ENCODE data around the gene NINL. TPM values are rescaled to one million over a fixed set of nuclear protein-coding genes. Genes with fewer than 3 reads are reported as not detected.
A peak's percentile ranks its signal among the peaks of the same experiment; 100 is the strongest.

The NINL gene
- polyA plus RNA-seq, 1 donor, result 30.9 TPM

DNA sequence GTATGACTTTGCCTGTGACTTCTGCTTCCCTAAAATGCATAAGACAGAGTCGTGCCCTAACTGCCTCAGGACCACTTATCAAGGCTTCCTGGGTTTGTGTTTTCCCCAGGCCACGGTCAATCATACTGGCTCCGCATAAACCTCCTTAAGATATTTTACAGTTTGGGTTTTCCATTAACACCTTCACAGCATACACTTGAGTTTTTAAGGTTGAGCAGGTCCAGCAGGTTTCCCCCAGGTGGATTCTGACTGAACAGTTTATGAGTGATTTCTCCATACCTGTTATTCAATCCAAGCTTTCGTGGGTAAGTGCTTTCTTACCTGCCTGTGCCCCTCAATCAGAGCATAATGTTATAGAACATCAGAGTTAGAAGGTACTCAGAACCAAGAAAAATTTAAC, 39.3 kb downstream of the NINL start:
- H3K36me3 ChIP-seq (ENCODE audit: control insufficient read depth, insufficient read depth, low read length), result peaks cover 2% of the 10 kb centered on the region
- H3K27ac ChIP-seq (ENCODE audit: low read length), result no peak overlapping the region
- peaks cover 31% of the 10 kb centered on the region for H3K4me1 ChIP-seq (ENCODE audit: control insufficient read depth, insufficient read depth, low read length)
- no peaks in the 10 kb centered on the region for H3K27me3 ChIP-seq (ENCODE audit: control insufficient read depth, insufficient read depth, low read length)
- no peak for DNase-seq
- H3K9me3 ChIP-seq (ENCODE audit: control insufficient read depth, low read depth, low read length), result peaks cover 5% of the 10 kb centered on the region
- WGBS (ENCODE audit: insufficient coverage, low lambda C conversion rate), result no CpG with 5 or more reads among the region's 4 CpGs
- H3K4me3 ChIP-seq (ENCODE audit: low read length), result no peak overlapping the region

- Histone ChIP-seq H3K4me3 (ENCODE audit: low read length) (no peak overlapping the region), H3K27me3 (ENCODE audit: control insufficient read depth, insufficient read depth, low read length) (no peaks in the 10 kb centered on the region), H3K4me1 (ENCODE audit: control insufficient read depth, insufficient read depth, low read length) (peaks cover 29% of the 10 kb centered on the region), H3K36me3 (ENCODE audit: control insufficient read depth, insufficient read depth, low read length) (peaks cover 2% of the 10 kb centered on the region), H3K27ac (ENCODE audit: low read length) (no peak overlapping the region), H3K9me3 (ENCODE audit: control insufficient read depth, low read depth, low read length) (peaks cover 5% of the 10 kb centered on the region)
- WGBS (ENCODE audit: insufficient coverage, low lambda C conversion rate), result no CpG with 5 or more reads among the region's 3 CpGs
- no peak for DNase-seq
Observed at GRCh38 chr20:25545171-25545570, 40.2 kb downstream of the NINL start.

- peaks cover 25% of the 10 kb centered on the region for H3K4me1 ChIP-seq (ENCODE audit: control insufficient read depth, insufficient read depth, low read length)
- no peak for DNase-seq
- no CpG with 5 or more reads among the region's 1 CpG for WGBS (ENCODE audit: insufficient coverage, low lambda C conversion rate)
Observed at GRCh38 chr20:25544734-25545133, 40.6 kb downstream of the NINL start.

DNA sequence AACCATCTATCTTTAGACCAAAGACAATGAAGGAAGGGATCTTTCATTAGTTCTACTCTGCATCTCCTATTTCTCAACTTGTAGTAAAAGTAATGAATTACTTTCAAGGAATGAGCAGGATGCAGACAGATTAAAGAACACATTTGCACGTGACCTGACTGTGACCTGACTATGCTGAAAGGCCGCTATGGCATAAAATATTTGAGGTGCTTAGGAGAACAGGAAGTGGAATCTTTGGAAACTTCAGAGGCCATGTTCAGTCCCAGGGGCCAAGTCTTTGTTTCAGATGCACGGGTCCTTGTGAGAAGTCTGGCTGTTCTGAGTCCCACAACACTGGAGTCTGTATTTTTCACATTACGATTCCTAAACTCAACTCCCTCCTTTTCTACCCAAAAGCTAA, 41.0 kb downstream of the NINL start:
- Histone ChIP-seq H3K27ac (ENCODE audit: low read length) (no peak overlapping the region), H3K4me1 (ENCODE audit: control insufficient read depth, insufficient read depth, low read length) (peaks cover 25% of the 10 kb centered on the region)

More at GRCh38 chr20:25544734-25545133, 40.6 kb downstream of the NINL start:
- H3K4me3 ChIP-seq (ENCODE audit: low read length), result no peak overlapping the region
- H3K9me3 ChIP-seq (ENCODE audit: control insufficient read depth, low read depth, low read length), result peaks cover 5% of the 10 kb centered on the region
- H3K36me3 ChIP-seq (ENCODE audit: control insufficient read depth, insufficient read depth, low read length), result peaks cover 2% of the 10 kb centered on the region
- H3K27ac ChIP-seq (ENCODE audit: low read length), result no peak overlapping the region
- H3K27me3 ChIP-seq (ENCODE audit: control insufficient read depth, insufficient read depth, low read length), result no peaks in the 10 kb centered on the region

DNA sequence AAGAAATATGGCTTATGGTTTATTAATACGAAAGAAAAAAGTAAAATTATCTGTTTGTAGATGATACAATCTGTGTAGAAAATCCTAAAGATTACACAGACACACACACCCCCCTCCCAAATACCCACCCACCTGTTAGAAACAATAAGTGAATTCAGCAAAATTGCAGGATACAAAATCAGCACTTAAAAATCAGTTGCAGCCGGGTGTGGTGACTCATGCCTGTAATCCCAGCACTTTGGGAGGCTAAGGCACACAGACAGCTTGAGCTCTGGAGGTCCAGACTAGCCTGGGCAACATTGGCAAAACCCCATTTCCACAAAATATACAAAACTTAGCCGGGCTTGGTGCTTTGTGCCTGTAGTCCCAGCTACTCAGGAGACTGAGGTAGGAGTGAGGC, 42.3 kb downstream of the NINL start:
- Histone ChIP-seq H3K27ac (ENCODE audit: low read length) (no peak overlapping the region), H3K4me1 (ENCODE audit: control insufficient read depth, insufficient read depth, low read length) (peaks cover 14% of the 10 kb centered on the region), H3K4me3 (ENCODE audit: low read length) (no peak overlapping the region), H3K27me3 (ENCODE audit: control insufficient read depth, insufficient read depth, low read length) (no peaks in the 10 kb centered on the region), H3K36me3 (ENCODE audit: control insufficient read depth, insufficient read depth, low read length) (peaks cover 2% of the 10 kb centered on the region), H3K9me3 (ENCODE audit: control insufficient read depth, low read depth, low read length) (no peaks in the 10 kb centered on the region)
- WGBS (ENCODE audit: insufficient coverage, low lambda C conversion rate), result 100% methylated on average over 1 of the region's 3 CpGs
- no peak for DNase-seq

More for the DNA sequence above, 41.0 kb downstream of the NINL start:
- no peak overlapping the region for H3K4me3 ChIP-seq (ENCODE audit: low read length)
- WGBS (ENCODE audit: insufficient coverage, low lambda C conversion rate), result 100% methylated on average over 1 of the region's 4 CpGs
- peaks cover 2% of the 10 kb centered on the region for H3K36me3 ChIP-seq (ENCODE audit: control insufficient read depth, insufficient read depth, low read length)
- DNase-seq, result no peak
- peaks cover 5% of the 10 kb centered on the region for H3K9me3 ChIP-seq (ENCODE audit: control insufficient read depth, low read depth, low read length)
- no peaks in the 10 kb centered on the region for H3K27me3 ChIP-seq (ENCODE audit: control insufficient read depth, insufficient read depth, low read length)

DNA sequence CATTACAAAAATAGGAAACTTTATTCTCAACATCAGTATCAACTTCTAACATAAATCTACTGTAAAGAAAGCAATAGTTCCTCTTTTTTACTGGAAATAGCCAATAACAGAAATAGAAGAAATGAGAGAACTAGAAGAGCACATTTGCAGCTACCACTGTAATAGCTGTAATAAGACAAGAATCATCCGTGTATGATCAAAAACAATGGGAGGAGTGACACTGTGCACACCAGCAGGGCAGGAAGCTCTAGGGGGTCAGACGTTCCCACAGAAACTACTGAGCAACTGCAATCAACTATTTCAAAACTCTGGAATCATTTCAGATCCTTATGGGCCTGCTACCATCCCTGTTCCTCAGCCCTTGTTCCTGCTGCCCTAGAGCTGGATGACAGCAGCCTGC, 43.7 kb downstream of the NINL start:
- H3K36me3 ChIP-seq (ENCODE audit: control insufficient read depth, insufficient read depth, low read length), result no peaks in the 10 kb centered on the region
- no peaks in the 10 kb centered on the region for H3K9me3 ChIP-seq (ENCODE audit: control insufficient read depth, low read depth, low read length)
- H3K27ac ChIP-seq (ENCODE audit: low read length), result peak overlapping the region; percentile 87
- H3K27me3 ChIP-seq (ENCODE audit: control insufficient read depth, insufficient read depth, low read length), result no peaks in the 10 kb centered on the region
- DNase-seq, result peak in 1 of 2 donors; percentile 41
- peaks cover 14% of the 10 kb centered on the region for H3K4me1 ChIP-seq (ENCODE audit: control insufficient read depth, insufficient read depth, low read length)
- H3K4me3 ChIP-seq (ENCODE audit: low read length), result no peak overlapping the region
- WGBS (ENCODE audit: insufficient coverage, low lambda C conversion rate), result no CpG with 5 or more reads among the region's 2 CpGs

DNA sequence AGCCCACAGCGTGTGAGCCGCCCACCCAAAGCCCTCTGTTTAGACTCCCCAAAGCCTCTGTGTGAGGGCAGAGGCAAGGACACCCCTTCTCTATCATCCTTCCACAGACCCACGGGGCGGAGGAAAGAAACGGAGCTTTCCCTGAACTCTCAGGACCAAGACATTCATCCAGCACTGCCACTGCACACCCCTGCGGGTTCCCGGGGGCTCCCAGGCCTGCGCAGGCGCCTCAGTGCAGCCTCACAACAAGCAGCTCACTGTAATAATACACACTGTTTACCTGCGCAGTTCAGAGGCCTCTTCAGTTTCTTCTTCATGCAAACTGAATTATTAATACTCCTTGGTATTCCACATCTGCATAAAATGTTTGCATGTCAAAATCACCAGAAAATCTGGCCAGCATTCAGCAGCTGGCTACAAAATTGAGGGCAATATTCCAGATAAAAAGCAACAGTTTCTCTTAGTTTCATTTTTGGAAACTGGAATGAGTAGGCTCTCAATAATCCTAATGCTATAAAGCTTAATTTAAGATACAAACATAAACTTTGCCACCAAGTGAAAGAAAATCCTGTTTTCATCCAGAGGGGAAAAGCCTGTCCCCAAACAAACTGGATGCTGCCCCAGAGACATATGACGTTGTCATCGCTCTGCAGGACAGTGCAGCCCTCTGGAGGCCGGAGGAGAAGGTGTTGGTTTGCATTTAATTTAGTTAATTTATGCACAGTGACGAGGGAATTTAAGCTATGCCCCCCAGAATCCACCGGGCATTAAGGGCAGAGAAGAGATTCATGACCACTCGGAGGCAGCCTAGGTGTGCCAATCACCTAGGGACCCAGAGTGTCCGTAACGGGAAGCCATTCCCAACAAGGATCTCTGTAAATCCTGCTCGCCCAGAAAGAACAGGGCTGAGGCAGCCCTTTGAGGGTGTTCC, 45.3 kb downstream of the NINL start:
- Histone ChIP-seq H3K9me3 (ENCODE audit: control insufficient read depth, low read depth, low read length) (no peaks in the 10 kb centered on the region), H3K36me3 (ENCODE audit: control insufficient read depth, insufficient read depth, low read length) (no peaks in the 10 kb centered on the region), H3K27ac (ENCODE audit: low read length) (peak overlapping the region; percentile 20), H3K27me3 (ENCODE audit: control insufficient read depth, insufficient read depth, low read length) (no peaks in the 10 kb centered on the region), H3K4me1 (ENCODE audit: control insufficient read depth, insufficient read depth, low read length) (peaks cover 14% of the 10 kb centered on the region), H3K4me3 (ENCODE audit: low read length) (no peak overlapping the region)
- no CpG with 5 or more reads among the region's 19 CpGs for WGBS (ENCODE audit: insufficient coverage, low lambda C conversion rate)
- DNase-seq, result peak in 1 of 2 donors; percentile 44

- no CpG with 5 or more reads among the region's 17 CpGs for WGBS (ENCODE audit: insufficient coverage, low lambda C conversion rate)
- Histone ChIP-seq H3K4me3 (ENCODE audit: low read length) (no peak overlapping the region), H3K9me3 (ENCODE audit: control insufficient read depth, low read depth, low read length) (no peaks in the 10 kb centered on the region), H3K36me3 (ENCODE audit: control insufficient read depth, insufficient read depth, low read length) (no peaks in the 10 kb centered on the region), H3K27ac (ENCODE audit: low read length) (peak overlapping the region; percentile 16), H3K4me1 (ENCODE audit: control insufficient read depth, insufficient read depth, low read length) (peaks cover 14% of the 10 kb centered on the region), H3K27me3 (ENCODE audit: control insufficient read depth, insufficient read depth, low read length) (no peaks in the 10 kb centered on the region)
- no peak for DNase-seq
Observed at GRCh38 chr20:25538838-25539665, 46.3 kb downstream of the NINL start.

DNA sequence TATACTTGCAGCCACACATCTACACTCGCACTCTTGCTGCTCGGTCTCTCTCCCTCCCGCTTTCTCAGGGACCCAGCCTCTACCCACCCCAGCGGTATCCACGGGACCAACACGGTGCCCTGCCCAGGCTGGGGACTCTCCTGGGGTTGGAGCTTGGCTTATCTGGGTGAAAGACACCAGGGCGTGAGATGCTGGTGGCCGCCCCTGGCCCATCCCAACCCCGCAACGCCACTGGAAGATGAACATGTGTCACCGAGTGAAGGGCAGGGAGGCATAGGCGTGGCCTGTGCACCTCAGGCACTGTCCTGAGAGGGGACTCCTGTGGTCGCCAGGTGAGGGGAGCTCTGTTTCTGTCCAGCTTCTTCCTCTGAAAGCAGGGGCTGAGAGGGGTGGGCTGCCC, 47.4 kb downstream of the NINL start:
- no peak for DNase-seq
- Histone ChIP-seq H3K4me1 (ENCODE audit: control insufficient read depth, insufficient read depth, low read length) (peaks cover 14% of the 10 kb centered on the region), H3K27ac (ENCODE audit: low read length) (no peak overlapping the region), H3K27me3 (ENCODE audit: control insufficient read depth, insufficient read depth, low read length) (no peaks in the 10 kb centered on the region), H3K9me3 (ENCODE audit: control insufficient read depth, low read depth, low read length) (no peaks in the 10 kb centered on the region), H3K4me3 (ENCODE audit: low read length) (no peak overlapping the region), H3K36me3 (ENCODE audit: control insufficient read depth, insufficient read depth, low read length) (peaks cover 2% of the 10 kb centered on the region)
- WGBS (ENCODE audit: insufficient coverage, low lambda C conversion rate), result no CpG with 5 or more reads among the region's 13 CpGs

DNA sequence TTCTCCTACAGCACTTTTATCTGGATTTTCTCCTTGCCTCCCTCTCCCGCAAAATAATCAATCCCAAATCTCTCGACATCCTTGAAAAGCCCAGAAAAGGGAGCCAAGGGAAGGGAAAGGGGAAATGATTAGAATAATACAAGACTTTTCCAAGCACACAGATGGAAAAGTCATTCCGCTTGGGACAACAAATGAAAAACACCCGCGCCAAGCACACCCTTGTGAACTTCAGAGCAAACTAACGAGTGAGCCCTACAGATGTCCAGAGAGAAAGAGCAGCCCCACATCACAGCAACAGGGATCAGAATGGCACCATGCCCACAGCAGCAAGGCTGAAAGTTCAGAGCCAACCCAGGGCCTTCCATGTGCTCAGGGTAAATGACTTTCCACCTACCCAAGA, 49.6 kb downstream of the NINL start:
- H3K27ac ChIP-seq (ENCODE audit: low read length), result no peak overlapping the region
- WGBS (ENCODE audit: insufficient coverage, low lambda C conversion rate), result 100% methylated on average over 3 of the region's 6 CpGs
- no peaks in the 10 kb centered on the region for H3K9me3 ChIP-seq (ENCODE audit: control insufficient read depth, low read depth, low read length)
- H3K27me3 ChIP-seq (ENCODE audit: control insufficient read depth, insufficient read depth, low read length), result no peaks in the 10 kb centered on the region
- peaks cover 5% of the 10 kb centered on the region for H3K4me1 ChIP-seq (ENCODE audit: control insufficient read depth, insufficient read depth, low read length)
- H3K4me3 ChIP-seq (ENCODE audit: low read length), result no peak overlapping the region
- no peak for DNase-seq
- H3K36me3 ChIP-seq (ENCODE audit: control insufficient read depth, insufficient read depth, low read length), result peaks cover 2% of the 10 kb centered on the region
